HG02610 (cell line): ENCODE measurements around the gene NFS1.
"Not testable (repeated sequence)": the region's sequence is repeated elsewhere in the genome, so short reads cannot be mapped to it uniquely, and the experiment has no call there.

ENCODE experiments used
- ATAC-seq: cut with Tn5 transposase; IDR thresholded peaks from one replicate; pipeline ENCODE4 v1.9.1; 2021; ENCODE audit warnings: mild to moderate bottlenecking, moderate library complexity; ENCODE audit not compliant: unreplicated experiment

The NFS1 gene

DNA sequence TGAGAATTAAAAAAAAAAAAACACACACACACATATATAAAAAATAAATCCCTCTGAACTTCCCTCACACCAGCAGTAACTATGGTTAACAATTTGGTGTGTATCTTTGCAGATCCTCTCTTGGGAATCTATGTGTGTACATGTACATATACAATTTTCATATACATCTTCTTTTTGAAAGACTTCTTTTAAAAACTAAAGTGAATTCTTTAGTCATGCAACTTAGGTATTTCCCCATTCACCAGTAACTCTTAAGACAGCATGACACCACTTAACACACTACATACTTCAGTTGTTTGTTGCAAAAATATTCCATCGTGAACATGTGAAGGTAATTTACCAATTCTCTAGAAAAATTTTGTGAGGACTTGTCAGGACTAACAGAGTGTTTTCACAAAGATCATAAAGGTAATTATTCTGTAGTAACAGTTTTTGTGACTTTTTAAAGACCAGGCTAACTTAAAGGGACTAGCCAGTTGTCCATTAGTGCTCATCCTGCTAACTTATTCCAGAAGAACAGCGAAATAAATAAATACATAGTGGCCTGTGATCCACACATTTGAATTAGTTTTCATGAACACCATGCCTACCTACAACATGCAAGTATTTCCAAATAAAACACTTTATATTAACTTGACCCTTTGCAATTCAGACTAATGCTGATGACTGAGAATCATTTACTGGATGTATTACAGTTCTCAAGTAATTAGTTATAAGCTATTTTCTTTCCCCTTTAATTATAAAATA, 30.9 kb upstream of the NFS1 start:
- no peak for ATAC-seq

DNA sequence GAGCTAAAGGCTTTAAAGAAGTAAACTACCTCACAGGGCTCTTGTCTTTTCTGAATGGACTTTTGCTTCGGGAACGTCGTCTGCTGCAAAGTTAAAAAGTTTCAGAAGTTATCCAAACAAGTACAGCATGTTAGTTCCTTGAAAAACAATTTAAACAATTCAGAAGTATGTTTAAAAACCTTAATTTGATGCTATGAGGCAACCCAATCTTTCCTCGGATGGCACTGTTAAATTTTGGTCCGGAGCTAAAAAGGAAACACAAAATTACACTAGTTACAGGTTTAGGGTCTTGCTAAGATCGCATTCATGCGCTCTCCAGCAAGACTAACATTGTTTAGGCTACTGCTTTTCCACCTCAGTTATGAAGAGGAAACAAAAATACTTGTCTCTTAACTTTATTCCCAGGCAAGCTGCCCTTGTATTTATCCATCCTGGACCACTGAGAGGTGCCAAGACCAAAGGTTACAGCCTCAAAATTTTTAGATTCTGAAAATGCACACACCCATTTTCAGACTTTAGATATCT, 30.2 kb upstream of the NFS1 start:
- no peak for ATAC-seq

DNA sequence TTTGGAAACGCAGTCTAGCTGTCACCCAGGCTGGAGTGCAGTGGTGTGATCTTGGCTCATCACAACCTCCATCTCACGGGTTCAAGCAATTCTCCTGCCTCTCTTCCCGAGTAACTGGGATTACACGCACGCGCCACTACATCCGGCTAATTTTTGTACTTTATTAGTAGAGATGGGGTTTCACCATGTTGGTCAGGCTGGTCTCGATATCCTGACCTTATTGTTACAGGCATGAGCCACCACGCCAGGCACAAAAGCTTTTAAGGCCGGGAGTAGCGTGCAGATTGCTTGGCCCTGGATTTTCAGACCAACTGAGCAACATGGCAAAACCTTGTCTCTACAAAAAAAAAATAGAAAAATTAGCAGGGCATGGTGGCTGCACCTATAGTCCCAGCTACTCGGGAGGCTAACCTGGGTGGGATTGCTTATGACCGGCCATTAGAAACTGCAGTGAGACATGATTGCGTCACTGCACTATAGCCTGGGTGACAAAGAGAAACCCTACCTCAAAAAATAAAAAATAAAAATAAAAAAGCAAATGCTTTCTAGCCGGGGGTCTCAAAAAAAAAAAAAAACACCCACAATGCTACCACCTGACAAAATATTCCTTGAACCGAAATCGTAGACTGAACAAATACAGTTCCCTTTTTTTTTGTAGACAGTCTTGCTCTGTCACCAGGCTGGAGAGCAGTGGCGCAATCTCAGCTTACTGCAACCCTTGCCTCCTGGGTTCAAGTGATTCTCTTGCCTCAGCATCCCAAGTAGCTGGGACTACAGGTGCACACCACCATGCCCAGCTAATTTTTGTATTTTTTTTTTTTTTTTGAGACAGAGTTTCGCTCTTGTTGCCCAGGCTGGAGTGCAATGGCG, 27.9 kb upstream of the NFS1 start:
- ATAC-seq: no peak

DNA sequence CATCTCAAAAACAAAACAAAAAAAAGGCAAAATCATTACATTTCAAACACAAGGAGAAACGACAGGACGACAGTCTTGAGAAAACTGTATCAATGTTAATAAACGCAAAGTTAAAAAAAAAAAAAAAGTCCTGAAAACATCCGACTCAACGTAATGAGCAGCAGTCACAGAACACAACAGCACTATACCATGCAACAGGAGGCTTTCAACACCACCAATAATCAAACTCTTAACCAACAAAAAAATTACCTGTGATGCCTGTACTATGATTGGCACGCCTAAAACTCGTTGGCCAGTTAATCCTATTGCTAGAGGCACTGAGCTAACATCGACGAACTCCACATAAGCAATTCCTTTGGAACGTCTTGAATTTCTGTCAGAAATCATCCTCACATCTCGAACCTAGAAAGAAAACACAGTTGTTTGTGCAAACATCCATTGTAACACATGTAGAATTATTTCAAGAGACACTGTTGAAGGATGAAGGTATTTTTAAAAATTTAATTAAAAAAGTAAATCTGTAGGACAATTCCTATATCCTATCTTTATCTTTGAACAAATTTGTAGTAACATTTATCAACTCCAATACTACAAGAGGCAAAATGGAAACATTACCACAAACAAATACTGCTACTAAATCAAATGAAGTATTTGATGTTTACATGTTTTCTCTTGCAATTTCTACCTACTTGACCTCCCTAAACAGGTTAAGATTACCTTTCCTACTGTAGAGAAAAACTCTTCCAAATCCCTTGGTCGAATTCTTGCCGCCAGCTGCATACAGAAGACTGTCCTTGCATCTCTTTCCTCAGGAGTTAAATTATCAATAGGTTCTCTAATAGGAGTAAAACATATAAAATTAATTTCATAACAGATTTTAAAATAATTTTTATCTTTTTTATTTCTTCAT, 25.4 kb upstream of the NFS1 start:
- no peak for ATAC-seq

DNA sequence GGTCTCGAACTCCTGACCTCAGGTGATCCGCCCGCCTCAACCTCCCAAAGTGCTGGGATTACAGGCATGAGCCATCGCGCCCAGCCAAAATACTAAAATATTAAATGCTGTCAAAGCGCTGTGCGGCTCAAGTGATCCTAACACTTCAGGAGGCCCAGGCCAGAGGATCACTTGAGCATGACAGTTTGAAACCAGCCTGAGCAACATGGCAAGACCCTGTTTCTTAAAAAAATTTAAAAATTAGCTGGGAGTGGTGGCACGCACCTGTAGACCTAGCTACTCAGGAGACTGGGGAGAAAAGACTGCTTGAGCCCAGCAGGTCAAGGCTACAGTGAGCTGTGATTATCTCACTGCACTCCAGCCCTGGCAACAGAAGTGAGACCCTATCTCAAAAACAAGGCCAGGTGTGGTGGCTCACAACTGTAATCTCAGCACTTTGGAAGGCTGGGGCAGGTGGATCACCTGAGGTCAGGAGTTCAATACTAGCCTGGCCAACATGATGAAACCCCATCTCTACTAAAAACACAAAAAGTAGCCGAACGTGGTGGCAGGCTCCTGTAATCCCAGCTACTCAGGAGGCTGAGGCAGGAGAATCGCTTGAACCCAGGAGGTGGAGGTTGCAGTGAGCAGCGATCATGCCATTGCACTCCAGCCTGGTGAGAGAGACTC, 24.6 kb upstream of the NFS1 start:
- not testable (repeated sequence) for ATAC-seq

DNA sequence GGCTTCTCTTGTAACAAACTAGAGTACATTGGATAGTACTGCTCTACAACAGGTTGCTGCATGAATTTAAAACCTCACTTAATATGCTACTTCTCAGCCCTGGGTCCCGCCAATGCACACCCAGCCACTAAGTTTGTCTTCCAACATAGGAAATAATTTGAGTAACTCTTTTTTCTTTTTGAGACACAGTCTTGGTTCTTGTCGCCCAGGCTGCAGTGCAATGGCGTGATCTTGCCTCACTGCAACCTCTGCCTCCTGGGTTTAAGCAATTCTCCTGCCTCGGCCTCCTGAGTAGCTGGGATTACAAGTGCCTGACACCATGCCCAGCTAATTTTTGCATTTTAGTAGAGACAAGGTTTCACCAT, 24.1 kb upstream of the NFS1 start:
- not testable (repeated sequence) for ATAC-seq

DNA sequence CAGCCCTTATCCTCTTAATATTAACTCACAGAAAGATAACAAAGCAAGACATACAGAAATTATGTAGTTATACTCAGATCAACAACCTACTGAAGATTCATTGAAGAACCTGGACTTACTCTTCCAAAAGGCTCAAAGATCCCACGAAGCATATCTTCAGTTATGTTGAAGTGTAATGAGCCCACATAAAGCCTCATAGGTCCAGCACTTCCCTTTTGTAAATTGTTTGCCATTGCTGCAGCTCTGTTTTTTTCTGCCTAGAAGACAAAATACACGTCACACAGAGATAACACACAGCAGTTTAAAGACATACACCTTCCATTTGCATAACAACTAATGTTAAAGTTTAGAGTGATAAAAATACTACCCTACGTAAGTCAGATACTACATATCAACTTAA, 22.5 kb upstream of the NFS1 start:
- ATAC-seq: no peak

DNA sequence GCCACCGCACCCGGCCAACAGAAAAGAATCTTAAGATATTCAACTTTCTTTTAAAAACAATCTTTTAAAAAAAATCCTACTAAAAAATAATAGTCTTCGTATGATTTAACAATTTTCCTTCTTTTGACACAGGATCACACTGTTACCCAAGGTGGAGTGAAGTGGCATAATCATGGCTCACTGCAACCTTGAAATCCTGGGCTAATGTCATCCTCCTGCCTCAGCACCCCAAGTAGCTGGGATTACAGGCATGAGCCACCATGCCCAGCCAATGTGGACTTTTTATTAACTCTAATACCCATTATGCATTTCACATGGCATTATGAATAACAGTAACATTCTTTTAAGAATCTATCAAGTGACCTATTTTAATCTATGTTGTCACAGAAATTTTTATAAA, 22.1 kb upstream of the NFS1 start:
- no peak for ATAC-seq

DNA sequence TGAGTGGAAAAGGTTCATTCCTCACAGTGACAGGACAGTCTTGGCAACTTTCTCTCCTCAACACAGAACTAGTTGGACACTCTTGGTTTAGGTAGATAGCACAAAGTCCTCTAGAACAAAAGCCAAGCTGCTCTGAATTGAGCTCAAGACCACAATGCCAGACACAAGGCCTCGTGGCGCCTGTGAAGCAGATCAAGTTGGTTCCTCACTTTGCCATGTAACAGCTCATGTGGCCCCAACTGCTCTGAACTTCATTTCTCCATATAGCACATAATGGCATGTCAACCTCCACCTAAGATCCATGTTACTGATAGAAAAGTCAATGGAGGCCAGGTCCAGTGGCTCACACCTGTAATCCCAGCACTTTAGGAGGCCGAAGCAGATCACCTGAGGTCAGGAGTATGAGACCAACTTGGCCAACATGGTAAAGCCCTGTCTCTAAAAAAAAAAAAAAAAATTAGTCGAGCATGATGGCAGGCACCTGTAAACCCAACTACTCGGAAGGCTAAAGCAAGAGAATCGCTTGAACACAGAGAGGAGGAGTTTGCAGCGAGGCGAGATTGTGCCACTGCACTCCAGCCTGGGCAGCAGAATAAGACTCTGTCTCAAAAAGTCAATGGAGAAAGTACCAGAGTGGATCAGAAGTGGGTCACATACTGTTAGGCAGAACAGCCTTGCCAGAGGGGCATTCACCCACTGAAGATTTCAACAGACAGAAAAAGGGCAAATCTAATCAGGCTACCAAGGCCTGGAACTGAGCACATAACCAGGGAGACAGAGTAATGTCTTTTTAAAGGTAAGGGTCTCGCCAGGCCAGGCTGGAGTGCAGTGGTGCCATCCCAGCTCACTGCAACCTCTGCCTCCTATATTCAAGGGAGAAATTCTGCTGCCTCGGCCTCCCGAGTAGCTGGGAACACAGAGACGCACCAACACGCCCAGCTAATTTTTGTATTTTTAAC, 21.3 kb upstream of the NFS1 start:
- no peak for ATAC-seq

DNA sequence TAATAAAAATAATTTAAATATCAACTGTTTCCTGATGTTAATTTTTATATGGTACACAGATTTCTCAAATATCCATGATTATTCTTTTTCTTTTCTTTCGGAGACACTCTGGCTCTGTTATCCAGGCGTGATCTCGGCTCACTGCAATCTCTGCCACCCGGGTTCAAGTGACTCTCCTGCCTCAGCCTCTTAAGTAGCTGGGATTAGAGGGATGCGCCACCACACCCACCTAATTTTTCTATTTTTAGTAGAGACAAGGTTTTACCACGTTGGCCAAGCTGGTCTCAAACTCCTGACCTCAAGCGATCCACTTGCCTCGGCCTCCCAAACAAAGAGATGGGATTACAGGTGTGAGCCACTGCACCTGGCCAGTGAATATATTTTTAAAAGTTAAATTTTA, 20.6 kb upstream of the NFS1 start:
- ATAC-seq: no peak

DNA sequence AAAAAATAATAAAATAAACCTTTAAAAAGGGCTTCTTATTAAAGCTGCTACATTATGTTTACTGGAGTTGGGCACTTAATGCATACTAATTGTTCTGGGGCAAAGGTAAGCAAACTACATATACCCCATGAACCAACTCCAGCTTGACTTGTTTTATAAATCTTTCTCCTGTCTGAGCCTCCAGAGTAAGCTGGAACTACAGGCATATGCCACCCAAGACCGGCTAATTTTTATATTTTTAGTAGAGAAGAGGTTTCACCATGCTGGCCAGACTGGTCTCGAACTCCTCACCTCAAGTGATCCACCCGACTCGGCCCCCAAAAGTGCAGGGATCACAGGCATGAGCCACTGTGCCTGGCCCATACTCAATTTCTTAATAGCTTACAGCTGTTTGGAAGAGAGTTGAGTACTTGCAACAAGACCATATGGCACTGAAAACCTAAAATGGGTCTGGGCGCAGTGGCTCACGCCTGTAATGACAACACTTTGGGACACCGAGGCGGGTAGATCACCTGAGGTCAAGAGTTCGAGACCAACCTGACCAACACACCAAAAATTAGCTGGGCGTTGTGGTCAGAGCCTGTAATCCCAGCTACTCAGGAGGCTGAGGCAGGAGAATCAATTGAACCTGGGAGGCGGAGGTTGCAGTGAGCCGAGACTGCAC, 20.0 kb upstream of the NFS1 start:
- ATAC-seq: no peak

DNA sequence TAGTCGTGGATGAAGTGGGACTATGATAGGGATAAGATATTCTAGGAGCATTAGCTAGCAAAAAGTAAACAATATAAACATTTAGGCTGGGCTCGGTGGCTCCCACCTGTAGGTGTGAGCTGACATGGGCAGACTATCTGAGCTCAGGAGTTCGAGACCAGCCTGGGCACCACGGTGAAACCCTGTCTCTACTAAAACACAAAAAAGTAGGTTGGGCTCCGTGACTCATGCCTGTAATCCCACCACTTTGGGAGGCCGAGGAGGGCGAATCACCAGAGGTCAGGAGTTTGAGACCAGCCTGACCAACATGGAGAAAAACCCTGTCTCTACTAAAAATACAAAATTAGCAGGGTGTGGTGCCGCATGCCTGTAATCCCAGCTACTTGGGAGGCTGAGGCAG, 19.2 kb upstream of the NFS1 start:
- ATAC-seq: not testable (repeated sequence)

DNA sequence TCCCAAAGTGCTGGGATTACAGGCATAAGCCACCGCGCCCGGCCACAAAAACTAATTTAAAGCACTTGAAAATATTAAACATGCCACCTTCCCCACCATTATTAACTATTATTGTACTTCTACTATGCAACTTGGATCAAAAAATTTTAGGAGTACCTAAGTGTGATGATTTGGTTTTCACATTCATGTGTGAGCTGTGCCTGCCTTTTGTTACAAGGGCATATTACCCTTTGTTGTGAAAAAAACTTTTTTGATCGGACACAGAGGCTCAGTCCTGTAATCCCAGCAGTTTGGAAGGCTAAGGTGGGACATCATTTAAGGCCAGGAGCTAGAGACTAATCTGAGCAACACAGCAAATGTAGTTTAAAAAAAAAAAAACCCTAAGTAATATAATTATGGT, 17.2 kb upstream of the NFS1 start:
- no peak for ATAC-seq

DNA sequence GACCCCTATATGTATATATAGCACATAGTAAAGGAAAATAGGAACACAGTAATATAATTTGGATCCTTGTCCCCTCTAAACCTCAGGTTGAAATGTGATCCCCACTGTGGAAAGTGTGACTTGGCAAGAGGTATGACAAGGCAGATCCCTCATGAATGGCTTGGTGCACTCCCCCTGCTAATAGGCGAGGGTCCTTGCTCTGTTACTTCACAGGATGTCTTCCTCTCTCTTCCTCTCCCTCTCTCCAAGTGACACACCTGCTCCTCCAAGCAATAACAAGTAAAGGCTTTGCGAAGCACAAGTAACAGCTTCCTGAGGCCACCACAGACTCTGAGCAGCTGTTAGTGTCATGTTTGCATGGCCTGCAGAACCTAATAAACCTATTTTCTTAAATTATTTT, 16.5 kb upstream of the NFS1 start:
- no peak for ATAC-seq

DNA sequence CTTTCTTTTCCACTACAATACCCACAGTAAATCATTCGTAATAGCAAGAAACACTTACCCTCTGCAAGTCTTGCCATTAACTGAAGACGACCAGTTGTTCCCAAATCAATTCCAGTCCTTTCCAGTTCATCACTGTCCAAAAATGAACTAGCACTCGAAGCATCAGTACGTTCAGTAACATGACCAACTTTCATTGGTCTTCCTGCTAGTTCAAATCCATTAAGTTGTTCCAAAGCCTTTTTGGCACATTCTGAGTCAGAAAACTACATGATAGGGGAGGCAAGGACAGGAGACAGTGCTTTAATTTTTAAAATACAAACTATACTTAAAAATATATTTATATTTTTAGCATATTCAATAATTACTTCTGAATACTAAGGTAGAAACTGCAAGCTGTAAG, 15.0 kb upstream of the NFS1 start:
- ATAC-seq: no peak

DNA sequence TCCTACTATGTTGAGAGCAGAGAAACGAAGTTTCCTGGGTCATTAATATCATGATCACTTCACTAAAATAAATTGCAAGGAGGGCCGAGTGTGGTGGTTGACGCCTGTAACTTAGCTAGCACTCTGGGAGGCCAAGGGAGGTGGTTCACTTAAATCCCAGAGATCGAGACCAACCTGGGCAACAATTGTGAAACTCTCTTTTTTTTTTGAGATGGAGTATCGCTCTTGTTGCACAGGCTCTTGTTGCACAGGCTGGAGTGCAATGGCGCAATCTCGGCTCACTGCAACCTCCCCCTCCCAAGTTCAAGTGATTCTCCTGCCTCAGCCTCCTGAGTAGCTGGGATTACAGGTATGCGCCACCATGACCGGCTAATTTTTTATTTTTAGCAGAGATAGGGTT, 14.0 kb upstream of the NFS1 start:
- not testable (repeated sequence) for ATAC-seq

DNA sequence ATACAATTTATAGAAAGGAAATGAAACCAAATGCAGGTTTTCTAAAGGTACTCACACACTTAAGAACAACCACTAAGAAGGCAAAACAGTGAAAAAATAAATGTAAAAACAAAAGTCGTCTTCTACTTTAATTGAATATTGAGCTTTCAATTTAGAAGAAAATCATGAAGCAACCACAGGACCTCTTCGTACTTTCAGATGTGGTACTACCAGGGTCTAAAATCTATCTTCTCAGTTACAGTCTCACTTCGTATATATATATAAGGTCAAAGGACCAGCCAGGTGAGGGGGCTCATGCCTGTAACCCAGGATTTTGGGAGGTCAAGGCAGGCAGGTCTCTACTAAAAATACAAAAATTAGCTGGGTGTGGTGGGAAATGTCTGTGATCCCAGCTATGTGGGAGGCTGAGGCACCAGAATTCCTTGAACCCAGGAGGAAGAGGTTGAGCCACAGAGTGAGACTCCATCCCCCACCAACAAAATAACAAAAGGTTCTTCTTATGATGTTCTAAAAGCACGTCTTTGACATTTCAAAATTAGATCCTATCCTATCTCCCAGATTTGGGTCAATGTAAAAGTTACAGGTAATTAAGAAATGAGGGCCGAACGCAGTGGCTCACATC, 12.5 kb upstream of the NFS1 start:
- ATAC-seq: no peak

DNA sequence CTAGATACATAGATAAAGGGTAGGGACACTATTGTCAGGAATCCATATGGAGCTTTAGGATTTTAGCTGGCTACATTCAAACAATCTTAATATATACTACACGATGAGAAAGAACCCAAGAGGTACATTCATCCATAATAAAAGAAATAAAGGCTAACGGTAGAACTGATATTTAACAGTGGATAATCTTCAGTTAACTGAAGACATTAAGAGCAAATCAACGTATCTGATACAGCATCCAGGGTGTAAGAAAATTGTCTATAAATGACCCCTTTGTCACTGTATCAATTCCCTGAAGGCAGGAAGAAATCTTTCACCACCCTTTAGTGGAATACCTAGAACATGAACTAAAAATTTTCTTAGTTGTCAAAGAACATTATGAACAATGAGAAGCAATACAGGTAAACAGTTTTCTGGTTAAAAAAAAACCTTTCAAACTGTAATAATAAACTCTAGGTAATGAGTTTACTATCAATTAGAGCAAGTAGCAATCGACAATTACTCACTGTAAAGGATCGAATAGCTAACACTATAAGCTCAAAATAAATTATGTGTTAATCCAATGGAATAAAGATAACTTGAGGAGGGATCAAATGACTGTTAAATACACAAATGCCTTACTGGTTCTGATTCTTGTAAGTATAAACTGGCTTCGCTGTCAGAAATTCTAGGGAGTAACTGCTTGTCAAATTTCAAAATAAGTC, 11.9 kb upstream of the NFS1 start:
- ATAC-seq: no peak
